ENCODE data around the gene PPP1R2C.

- TF ChIP-seq, protein P1, sequence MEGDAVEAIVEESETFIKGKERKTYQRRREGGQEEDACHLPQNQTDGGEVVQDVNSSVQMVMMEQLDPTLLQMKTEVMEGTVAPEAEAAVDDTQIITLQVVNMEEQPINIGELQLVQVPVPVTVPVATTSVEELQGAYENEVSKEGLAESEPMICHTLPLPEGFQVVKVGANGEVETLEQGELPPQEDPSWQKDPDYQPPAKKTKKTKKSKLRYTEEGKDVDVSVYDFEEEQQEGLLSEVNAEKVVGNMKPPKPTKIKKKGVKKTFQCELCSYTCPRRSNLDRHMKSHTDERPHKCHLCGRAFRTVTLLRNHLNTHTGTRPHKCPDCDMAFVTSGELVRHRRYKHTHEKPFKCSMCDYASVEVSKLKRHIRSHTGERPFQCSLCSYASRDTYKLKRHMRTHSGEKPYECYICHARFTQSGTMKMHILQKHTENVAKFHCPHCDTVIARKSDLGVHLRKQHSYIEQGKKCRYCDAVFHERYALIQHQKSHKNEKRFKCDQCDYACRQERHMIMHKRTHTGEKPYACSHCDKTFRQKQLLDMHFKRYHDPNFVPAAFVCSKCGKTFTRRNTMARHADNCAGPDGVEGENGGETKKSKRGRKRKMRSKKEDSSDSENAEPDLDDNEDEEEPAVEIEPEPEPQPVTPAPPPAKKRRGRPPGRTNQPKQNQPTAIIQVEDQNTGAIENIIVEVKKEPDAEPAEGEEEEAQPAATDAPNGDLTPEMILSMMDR (IDR thresholded peaks at IDR 0.05): no peak
- no peak for TF ChIP-seq POLR2A (IDR thresholded peaks at IDR 0.05)
Measured at GRCh38 chrX:42803320-42803719, 25.4 kb upstream of the PPP1R2C start.

Measured in adrenal gland (tissue), 5 donors.